GM19468 (cell line): ENCODE results near the gene MAP3K8.
A peak's percentile ranks its signal among the peaks of the same experiment; 100 is the strongest.
"Not testable (repeated sequence)": the region's sequence is repeated elsewhere in the genome, so short reads cannot be mapped to it uniquely, and the experiment has no call there.

ENCODE experiments used
- ATAC-seq: cut with Tn5 transposase; IDR thresholded peaks from one replicate; pipeline ENCODE4 v1.9.1; 2021; ENCODE audit warnings: mild to moderate bottlenecking, moderate library complexity, moderate number of reproducible peaks; ENCODE audit not compliant: unreplicated experiment; ENCODE audit errors: extremely low read depth

MAP3K8 gene

DNA sequence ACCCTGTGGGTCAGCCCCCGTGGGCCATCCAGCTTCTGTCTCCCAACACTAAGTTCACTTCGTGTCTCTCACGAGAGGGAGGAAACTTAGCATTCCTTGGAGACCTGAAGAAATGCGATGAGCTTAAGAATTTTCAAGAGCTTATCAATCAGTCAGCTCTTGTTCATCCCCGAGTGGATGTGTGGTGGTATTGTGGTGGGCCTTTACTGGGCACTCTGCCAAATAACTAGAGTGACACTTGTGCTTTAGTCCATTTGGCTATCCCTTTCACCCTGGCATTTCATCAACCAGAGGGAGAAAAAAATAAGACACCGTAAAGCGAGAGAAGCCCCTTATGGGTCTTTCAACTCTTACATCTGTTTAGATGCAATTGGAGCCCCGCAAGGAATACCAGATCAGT lies 45.5 kb downstream of the MAP3K8 start:
- not testable (repeated sequence) for ATAC-seq

DNA sequence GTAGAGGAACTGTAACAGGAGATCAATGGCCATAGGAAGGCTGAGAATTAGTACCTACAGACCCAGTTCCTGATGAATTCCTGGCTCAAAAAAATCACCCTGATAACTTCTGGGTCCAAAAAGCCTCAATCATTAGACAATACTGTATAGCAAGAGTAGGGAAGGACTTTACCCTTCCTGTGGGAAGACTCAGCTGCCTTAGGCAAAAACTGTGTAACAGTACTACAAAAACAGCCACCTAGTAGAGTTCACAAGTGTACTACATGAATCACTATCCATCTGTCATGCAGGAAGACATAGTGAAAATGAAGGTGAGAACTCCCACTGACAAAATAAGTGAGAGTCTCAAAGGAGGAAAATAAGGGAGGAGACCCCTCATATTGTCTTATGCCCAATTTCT lies 47.6 kb downstream of the MAP3K8 start:
- no peak for ATAC-seq

DNA sequence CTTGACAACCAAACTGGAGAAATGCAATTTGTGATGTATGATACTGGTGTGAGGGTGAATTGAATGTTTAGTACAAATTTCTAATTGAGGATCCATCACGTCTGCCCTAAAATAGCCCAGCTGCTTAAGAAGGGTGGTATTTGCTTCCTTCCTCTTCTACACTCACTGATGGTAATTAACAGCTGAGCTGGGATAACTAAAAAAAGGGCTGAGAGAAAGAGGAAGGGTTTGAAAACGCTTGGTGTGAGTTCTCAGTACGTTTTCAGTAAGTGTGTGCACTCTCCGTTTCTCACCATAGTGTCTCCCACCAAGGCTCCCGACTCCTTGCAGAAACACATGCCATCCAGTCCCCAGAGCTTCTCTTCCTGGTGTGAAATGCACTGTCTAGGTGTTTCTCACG lies 54.3 kb downstream of the MAP3K8 start:
- ATAC-seq = no peak

DNA sequence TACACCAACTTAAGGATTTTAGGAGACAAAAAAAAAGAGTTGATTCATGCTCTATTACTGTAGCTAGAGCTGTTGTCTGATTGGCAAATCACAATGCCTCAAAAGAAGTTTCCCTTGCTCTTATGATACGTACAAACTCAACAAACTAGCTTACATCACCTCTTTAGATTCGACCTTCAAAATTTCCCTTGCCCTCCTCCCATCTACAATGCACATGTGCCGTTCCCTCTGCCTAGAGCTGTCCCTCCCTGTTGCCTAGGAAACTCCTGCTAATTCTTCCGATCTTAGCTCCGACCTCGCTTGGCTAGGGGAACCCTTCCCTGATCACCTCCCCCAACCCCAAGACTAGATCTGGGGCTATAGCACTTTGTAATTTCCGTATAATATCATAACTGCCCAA lies 55.4 kb downstream of the MAP3K8 start:
- no peak for ATAC-seq

DNA sequence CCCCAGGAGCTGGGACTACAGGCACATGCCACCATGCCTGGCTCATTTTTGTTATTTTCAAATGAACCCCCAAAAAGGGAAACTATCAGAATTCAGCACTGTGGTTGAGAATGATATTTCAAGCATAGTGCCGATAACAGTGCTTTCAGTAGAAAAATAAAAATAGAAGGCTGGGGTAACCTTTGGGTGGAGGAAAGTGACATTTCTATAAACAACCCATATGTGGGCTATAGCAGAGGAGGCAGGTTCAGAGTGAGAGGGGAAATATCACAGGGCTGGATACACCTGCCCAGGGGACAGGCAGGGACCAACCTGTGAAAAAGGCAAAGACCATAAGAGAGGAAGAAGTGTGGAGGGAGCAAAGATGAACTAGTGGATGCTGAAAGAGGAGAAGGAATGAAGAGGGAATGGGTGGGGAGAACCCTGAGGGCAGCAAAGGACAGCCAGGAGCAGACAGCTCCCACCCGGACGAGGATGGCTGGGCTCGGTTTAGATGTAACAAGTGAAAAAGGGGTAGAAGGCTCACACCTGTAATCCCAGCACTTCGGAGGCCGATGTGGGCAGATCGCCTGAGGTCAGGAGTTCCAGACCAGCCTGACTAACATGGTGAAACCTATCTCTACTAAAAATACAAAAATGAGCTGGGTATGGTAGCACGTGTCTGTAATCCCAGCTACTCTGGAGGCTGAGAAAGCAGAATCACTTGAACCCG lies 56.5 kb downstream of the MAP3K8 start:
- no peak for ATAC-seq

DNA sequence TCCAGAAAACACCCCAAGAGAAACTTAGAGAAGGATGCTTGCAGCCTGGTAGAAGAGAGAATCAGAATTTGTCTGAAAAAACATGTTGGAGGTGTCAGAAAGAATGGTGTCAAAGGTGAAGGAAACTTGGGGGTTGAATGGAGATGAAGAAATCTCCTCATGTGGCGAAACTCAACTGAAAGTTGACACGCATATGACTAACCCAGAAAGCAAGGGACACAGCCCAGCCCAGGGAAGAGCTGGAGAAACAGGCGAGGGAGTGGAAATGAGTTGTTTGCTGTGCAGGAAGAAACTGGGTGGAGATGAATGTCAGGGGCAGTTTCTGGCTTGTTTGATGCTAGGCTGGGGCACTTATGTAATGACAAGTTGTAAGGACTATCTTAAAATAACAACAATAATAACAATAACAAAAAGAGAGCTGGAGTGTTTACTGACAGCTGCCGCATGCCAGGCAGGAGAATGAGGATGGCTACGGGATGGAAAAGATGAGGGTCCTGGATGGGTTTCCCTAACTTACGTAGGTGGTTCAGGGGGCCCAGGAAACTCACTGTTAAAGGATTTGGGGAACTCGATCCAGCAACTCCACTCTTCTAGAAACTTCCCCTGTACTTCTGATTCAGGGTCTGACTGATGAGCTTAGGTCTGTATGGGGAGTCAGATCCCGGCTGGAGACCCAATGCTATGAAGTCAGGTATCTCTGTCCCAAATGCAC lies 57.4 kb downstream of the MAP3K8 start:
- ATAC-seq = no peak

DNA sequence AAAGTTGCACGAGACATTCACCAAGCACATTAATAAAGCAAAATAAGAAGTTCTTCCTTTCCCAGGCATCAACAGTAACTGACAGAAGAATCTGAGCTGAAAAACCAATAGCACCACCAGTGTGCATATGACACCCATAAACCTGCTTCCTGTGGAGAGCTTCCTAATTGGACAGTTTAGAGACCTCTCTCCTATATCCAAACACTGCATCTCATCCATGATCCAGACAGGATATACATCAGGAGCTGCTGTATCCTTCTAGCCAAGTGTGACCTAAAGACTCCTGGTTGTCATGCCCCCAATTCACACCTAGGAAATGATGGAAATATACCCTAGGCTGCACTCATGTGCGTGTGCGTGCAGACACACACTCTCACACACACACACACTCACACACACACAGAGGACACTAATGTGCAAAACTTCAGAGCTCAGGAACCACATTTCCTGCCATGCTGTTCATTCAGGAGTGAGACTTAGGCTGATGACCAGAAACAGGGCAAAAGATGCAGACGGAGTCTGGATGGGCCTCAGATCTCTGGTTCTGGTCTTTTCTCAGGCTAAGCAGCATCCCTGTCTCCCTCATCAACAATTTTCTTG lies 58.0 kb downstream of the MAP3K8 start:
- ATAC-seq = no peak

DNA sequence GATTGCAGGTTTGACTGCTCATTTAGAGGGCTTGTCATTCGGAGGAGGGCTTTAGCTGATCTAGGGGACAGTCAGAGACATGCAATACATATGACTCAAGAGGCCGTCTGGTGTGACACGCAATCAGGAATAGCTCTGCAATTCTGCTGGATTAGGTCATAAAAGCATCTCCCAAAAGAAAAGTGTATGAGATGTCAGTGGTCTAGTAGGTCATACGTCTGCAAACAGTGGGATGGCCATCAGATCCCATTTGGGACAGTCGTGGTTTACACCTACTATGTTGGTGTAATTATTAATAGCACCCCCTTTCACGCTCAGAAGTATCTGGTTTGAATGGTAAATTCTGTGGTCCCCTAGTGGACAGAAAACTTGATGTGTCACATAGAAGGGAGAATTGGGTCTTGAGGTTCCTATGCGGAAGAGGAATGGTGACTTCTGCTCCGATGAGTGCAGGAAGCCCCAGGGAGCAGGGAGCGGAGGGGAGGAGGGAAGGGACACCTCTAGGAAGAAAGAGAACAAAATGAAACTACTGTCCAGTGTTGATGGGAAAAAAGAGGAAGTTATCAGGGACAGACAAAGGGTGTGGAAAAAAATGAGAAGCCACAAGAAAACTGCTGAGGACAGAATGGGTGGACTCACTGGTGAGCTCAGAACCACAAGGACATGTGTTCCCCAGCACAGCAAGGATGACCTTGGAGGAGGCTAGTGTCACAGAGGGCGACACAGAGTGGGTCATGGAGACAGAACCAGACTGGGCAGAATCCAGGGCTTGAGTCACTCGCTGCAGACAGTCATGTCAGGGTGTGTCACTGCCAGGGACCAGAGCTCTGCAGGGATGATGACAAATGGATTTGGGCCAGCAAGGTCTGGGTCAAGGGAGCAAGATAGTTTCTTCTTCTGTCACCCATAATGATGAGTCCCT lies 59.9 kb downstream of the MAP3K8 start:
- peak; percentile 27 for ATAC-seq

DNA sequence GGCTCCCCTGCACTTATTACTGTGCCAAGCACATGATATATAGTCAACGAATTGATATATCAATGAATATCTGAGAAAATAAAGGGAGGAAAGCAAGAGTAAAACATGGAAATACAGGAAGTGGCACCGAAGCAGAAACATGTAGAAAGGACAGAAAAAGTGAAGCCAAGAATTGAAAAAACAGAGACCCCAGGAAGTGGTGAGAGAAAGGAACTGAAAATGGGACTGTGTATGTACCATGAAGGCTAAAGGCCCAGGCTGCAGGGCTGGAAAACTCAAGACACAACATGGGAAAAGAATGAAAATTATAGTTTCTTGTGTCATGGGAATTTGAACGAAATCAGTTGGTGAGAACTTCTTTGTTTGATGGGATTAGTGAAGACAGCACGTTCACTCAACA lies 60.6 kb downstream of the MAP3K8 start:
- no peak for ATAC-seq

DNA sequence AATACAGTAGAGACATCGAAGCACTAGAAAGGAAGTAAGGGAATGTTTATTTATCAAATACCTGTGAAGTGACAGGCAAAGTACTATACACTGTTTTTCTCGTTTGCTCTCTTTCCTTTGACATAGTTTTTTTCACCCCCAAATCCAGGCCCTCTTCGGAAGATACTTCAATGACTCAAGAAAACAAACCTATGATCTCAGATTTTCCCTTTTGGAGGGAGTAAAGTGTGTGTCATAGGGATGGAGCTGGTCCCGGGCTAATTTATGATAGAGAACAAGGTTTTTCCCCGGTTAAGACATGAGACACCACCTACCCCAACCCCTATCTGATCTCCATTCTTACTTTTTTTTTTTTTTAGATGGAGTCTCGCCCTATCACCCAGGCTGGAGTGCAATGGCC lies 61.7 kb downstream of the MAP3K8 start:
- ATAC-seq = no peak

DNA sequence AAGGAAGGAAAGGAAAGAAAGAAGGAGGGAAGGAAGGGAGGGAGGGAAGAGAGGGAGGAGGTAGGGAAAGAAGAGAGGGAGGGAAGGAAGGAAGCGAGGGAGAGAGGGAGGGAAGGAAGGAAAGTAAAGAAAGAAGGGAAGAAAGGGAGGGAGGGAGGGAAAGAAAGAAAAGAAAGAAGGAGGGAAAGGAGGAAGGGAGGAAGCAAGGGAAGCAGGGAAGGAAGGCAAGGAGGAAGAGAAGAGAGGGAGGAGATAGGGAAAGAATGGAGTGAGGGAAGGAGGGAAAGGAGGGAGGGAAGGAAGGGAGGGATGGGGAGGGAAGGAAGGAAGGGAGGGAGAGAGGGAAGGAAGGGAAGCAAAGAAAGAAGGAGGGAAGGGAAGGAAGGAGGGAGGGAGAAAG lies 65.8 kb downstream of the MAP3K8 start:
- no peak for ATAC-seq

DNA sequence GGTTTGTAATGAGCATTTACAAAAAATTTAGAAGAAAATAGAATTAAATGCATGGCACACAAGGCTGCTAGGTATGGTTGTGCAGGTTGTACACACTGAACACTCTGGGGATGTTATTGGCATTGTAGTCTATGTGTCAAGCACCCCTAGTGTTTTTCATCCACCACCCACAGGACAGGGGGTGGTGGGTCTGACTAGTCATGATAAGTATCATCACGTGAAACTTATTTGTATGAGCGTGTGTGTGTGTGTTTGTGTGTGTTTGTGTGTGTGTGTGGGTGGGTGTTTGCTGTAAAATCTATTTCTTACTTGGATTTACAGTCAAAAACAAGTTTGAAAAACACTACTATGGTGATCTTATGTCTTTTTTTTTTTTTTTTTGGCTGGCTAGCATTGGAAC lies 66.5 kb downstream of the MAP3K8 start:
- ATAC-seq = no peak

DNA sequence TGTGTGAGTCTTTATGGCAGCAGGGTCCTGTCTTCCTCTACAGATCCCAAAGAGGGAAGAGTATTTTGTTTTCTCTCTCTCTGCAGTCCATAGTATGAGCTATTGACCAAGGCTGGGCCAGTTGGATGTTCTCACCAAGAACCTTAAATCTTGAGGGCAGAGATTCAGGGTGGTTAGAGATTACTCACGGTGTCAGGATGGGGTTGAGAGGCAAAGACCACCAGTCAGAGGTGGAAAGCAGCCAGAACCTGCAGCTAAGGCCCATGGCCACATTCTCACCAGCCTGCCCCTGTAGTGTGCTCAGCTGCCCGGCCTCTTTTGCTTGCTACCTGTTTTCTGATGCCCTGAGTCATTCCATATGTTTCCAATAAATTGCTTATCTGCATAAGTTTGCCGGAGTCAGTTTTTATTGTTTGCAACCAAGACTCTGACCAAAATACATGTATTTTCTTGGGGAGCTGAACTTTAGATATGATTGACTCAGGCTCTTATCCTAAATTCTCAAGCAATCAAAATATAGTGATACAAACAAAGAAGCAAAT lies 67.0 kb downstream of the MAP3K8 start:
- no peak for ATAC-seq

DNA sequence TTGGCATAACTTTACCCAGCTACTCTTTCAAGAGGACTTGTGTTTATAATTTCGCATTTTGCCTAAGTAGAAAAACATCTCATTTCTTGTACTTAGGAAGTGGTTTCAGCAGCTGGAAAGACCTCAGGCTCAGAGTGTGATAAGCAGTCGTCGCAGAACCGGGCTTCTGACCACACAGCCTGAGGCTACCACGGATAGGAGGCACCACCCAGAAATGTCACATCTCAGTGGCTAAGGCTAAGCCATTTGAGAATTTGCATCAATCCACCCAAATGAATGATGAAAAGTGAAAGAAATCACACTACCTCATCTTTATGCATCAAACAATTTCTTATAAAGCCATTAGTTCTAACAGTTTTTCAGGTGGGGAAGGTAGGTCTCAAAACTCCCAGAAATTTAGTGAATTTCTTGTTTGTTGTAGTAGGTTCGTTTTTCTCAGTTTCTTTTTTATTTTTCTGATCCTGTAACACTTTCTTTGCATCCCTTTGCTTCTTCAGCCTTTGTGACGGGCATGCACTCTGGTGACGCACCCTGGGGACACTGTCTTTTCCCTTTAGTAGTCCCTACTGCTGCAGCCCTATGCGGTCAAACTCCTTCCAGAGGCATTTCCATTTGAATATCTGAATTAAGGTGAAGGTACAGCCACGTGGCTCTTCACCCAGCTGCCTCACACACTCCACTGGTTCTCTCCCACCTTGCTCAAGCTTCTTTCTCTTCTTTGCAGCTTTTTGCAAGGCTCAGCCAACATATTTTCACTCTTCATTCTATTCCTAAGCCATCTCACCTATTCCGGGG lies 68.5 kb downstream of the MAP3K8 start:
- ATAC-seq = peak; percentile 47

DNA sequence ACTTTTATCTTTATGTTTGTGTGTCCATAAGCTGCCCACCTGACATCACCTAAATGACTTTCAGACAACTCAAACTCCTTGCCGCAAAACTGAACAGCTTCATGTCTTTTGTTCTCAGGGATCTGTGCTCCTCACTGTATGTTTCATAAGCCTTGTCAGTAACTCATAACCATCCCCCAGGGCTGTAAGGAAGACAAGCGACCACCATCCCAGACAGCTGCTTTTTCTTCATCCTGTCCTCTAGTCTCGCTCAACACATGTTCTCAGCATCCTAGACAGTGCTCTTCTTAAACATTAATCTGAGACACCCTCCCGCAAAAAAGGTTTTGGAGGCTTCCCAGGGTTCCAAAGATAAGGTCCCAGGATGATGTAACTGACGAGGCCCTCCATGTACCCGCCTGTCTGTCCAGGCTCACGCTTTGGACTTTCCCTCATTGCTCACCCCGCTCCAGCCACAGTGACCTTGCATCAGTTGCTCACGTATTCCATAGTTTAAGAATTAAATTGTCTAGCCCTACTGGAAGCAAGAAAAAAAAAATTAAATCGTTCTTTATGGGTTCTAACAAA lies 69.8 kb downstream of the MAP3K8 start:
- no peak for ATAC-seq

DNA sequence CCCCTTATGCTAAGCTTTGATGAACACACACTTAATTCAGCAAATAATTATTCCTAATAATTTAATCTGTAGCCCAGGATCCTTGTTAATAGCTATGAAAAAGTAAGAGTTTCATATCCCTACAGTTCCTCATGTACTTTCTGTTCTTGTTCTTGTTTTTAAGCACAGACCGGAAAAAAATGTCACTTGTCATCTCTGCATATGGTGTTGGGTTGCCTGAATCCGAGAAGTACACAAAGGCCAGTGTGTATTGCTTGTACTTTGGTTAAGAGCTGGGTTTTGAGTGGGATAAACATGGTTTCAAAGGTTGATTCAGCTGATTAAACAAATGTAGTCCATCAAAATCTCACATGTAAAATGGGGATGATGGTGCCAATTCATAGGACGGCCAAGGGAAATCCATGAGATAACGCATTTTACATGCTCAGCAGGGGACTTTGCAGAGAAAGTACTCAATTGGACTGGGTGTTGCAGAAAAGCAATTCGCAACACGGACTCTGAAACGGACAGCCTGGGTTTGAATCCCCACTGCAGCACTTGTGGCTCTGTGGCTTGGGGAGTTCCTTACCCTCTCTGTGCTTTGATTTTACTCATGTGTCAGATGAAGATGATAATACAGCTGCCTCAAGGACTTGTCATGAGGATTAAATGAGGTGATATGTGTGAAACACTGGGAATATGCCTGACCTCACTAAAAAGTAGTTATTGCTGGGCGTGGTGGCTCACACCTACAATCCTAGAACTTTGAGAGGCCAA lies 71.7 kb downstream of the MAP3K8 start:
- no peak for ATAC-seq

DNA sequence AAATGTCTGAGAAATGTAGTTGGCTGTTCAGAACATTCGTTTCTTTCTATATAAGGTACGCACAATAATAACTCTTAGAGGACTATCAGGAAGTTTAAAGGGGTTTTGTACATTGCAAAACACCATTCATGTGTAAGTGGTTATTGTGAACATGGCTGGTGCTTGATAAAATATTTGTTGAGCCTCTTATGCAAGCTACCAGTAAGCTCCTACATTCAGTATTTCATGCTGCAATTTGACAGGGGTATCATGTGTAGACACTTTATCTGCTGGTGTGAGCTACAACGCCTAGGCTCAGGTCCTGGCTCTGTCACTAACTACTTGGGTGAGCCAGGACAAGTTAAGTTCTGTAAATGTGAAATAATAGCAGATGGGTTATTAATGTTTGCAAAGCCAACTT lies 75.5 kb downstream of the MAP3K8 start:
- ATAC-seq = no peak

DNA sequence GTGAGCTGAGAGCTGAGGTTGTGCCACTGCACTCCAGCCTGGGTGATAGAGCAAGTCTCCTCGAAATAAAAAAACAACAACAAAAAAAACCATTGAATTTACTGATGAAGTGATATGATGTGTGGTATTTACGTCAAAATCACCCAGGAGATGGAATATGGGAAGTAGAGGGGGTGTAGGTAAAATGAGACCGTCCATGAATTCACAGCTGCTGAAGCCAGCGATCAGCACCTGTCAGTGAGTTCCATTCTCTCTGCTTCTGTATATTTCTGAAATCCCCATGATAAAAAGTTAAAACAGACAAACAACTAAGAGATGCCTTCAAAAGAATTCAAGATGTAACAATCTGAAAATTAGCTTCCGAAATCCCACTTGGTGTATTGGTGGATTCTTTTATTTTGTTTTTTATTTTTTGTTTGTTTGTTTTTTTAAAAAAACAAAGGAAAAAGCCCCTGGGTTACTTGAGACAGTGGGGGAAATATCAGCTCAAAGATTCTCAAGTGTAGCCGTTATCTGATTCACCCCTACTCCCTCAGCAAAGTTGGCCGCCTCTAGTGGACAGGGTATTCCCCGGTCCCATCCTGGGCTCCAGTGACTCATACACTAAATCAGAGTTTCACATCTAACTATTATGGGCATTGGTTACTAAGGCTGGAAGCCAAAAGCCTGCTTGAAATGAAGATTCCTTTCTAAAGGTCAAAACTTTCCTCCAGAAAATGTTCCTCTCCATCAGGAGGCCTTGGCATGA lies 76.4 kb downstream of the MAP3K8 start:
- ATAC-seq = peak; percentile 70
